HepG2 (cell line): ENCODE measurements around the gene ZCCHC8. TPM values are rescaled to one million over a fixed set of nuclear protein-coding genes. Genes with fewer than 3 reads are reported as not detected.
"Not testable (repeated sequence)": the region's sequence is repeated elsewhere in the genome, so short reads cannot be mapped to it uniquely, and the experiment has no call there.

Source experiments
- ATAC-seq: fragments of 200-7000 bp; cut with Tn5 transposase; 3 replicates; pipeline ENCODE4 v1.9.1; 2020; ENCODE audit warnings: mild to moderate bottlenecking, moderate library complexity
- BruUV-seq: library from RNA; stranded (reverse); fragments of 400-500 nt; replicated peaks from 2 replicates; lab custom pipeline; 2021; lab: Mats Ljungman, UMichigan
- CTCF ChIA-PET: fragments of 300-600 bp; formaldehyde crosslinking; extraction: SDS; loops from one replicate; lab custom pipeline; 2021; ENCODE audit warnings: low total read pairs, inconsistent platforms, low intra/inter-chr PET ratio; lab: Yijun Ruan, JAX
- POLR2A ChIA-PET: fragments of 350-600 bp; sonication (Branson Sonifier 250); formaldehyde crosslinking; loops from one replicate; lab custom pipeline; 2020; ENCODE audit warnings: antibody characterized with exemption, inconsistent platforms; lab: Yijun Ruan, JAX
- DNase-seq: peaks from one replicate; pipeline ENCODE4 v3.0.0-alpha.2; 2015; ENCODE audit warnings: low spot score
- FAIRE-seq: peaks from 3 replicates; lab custom pipeline; 2011; peaks lifted over from hg19 to GRCh38; lab: Jason Lieb, UNC
- H2AFZ ChIP-seq: one replicate; pipeline ENCODE4 v1.6.1; 2011; ENCODE audit warnings: low read length, inconsistent platforms
- H3K27ac ChIP-seq: fragments of 300-600 bp; 3 replicates; pipeline ENCODE4 v1.8.0; 2011; ENCODE audit warnings: mixed run types, mild to moderate bottlenecking, mixed read lengths, low read length, inconsistent platforms; ENCODE audit not compliant: insufficient read depth; ENCODE audit errors: extremely low read length
- H3K27me3 ChIP-seq, 2 experiments: fragments of 200-600 bp in 1 of 2; 2 replicates in 1 of 2; 3 replicates in 1 of 2; pipeline versions ENCODE4 v1.6.0 to v1.8.0; 2011; ENCODE audit warnings: low read length in 2 of 2, mild to moderate bottlenecking in 2 of 2, moderate library complexity in 2 of 2, inconsistent platforms in 1 of 2; ENCODE audit not compliant: insufficient read depth in 2 of 2, control insufficient read depth in 1 of 2
- H3K36me3 ChIP-seq, 2 experiments: fragments of 200-600 bp in 1 of 2; replicated peaks in 1 of 2; 2 replicates in 1 of 2; 3 replicates in 1 of 2; pipeline versions ENCODE4 v1.5.1 to v1.8.0; 2011; ENCODE audit warnings: low read length in 2 of 2, inconsistent platforms in 1 of 2; ENCODE audit not compliant: insufficient read depth in 2 of 2, control insufficient read depth in 1 of 2
- H3K4me1 ChIP-seq: 2 replicates; pipeline ENCODE4 v1.5.1; 2012; ENCODE audit warnings: low read length, inconsistent platforms; ENCODE audit not compliant: insufficient read depth
- H3K4me2 ChIP-seq: 2 replicates; pipeline ENCODE4 v1.6.0; 2011; ENCODE audit warnings: low read depth, low read length, inconsistent platforms
- H3K4me3 ChIP-seq, 3 experiments: fragments of 200-600 bp in 1 of 3; sonication (generic), shearing (Covaris generic) in 1 of 3; replicated peaks in 1 of 3; 2 replicates each; pipeline ENCODE4 v1.5.1; 2011 to 2016; ENCODE audit warnings: low read length in 3 of 3, inconsistent platforms in 2 of 3, low read depth in 2 of 3, mild to moderate bottlenecking in 2 of 3, control low read depth in 1 of 3, mixed read lengths in 1 of 3; ENCODE audit not compliant: insufficient read depth in 1 of 3
- H3K79me2 ChIP-seq: one replicate; pipeline ENCODE4 v1.6.1; 2011; ENCODE audit warnings: low read length, inconsistent platforms; ENCODE audit not compliant: insufficient read depth
- H3K9ac ChIP-seq: 2 replicates; pipeline ENCODE4 v1.6.0; 2011; ENCODE audit warnings: mild to moderate bottlenecking, low read depth, low read length, inconsistent platforms; ENCODE audit not compliant: insufficient read depth
- H3K9me3 ChIP-seq: 2 replicates; pipeline ENCODE4 v1.5.1; 2012; ENCODE audit warnings: mild to moderate bottlenecking, low read length
- H4K20me1 ChIP-seq: 2 replicates; pipeline ENCODE4 v1.6.0; 2011; ENCODE audit warnings: inconsistent platforms, mild to moderate bottlenecking, low read length, moderate library complexity; ENCODE audit not compliant: insufficient read depth
- KDM5A ChIP-seq: fragments of 200-600 bp; sonication (generic); IDR thresholded peaks from 2 replicates; pipeline ENCODE4 v1.7.0; 2018; ENCODE audit warnings: antibody characterized with exemption, mild to moderate bottlenecking, low read length, borderline replicate concordance
- MIER2 ChIP-seq: IDR thresholded peaks from 2 replicates; pipeline ENCODE4 v1.6.1; 2016; ENCODE audit warnings: missing biosample characterization, missing genetic modification reagents
- MTA1 ChIP-seq: sonication (generic); formaldehyde crosslinking; IDR thresholded peaks from 2 replicates; pipeline ENCODE4 v1.4.0; 2020; ENCODE audit warnings: missing genetic modification reagents, mild to moderate bottlenecking, borderline replicate concordance
- POGZ ChIP-seq: sonication (generic); formaldehyde crosslinking; IDR thresholded peaks from 2 replicates; pipeline ENCODE4 v1.4.0; 2020; ENCODE audit warnings: mild to moderate bottlenecking, missing genetic modification reagents
- SMC3 ChIP-seq: IDR thresholded peaks from 2 replicates; pipeline ENCODE4 v1.6.1; 2011; ENCODE audit warnings: low read length, improper control_type of control experiment
- ZFYVE20 ChIP-seq: sonication (generic); formaldehyde crosslinking; IDR thresholded peaks from 2 replicates; pipeline ENCODE4 v1.8.0; 2023; ENCODE audit warnings: low read depth, mild to moderate bottlenecking, moderate library complexity, missing genetic modification reagents, borderline replicate concordance
- ZMYM3 ChIP-seq: sonication (generic); formaldehyde crosslinking; IDR thresholded peaks from 2 replicates; pipeline ENCODE4 v1.5.1; 2020; ENCODE audit warnings: mild to moderate bottlenecking, missing genetic modification reagents
- ZNF121 ChIP-seq: sonication (generic); formaldehyde crosslinking; IDR thresholded peaks from 2 replicates; pipeline ENCODE4 v1.5.0; 2020; ENCODE audit warnings: mild to moderate bottlenecking, missing genetic modification reagents
- ZSCAN30 ChIP-seq: sonication (generic); formaldehyde crosslinking; IDR thresholded peaks from 2 replicates; pipeline ENCODE4 v1.5.0; 2020; ENCODE audit warnings: mild to moderate bottlenecking, missing genetic modification reagents
- WGBS: methylation state at CpG from one replicate; pipeline ENCODE4 v1.1.6; 2017; ENCODE audit warnings: low lambda C conversion rate; 5-methylcytosine and 5-hydroxymethylcytosine counted together
- in situ Hi-C: cut with HindIII; loops from 2 replicates; pipeline ENCODE4 v1.10.0; 2017; ENCODE audit warnings: low pct_unique_long_range_greater_than_20kb; ENCODE audit not compliant: extremely low pct_ligation_motif_present
- intact Hi-C: fragments of 100-400 bp; cut with micrococcal nuclease; formaldehyde crosslinking; loops from one replicate; pipeline ENCODE4 v1.10.0; 2022; ENCODE audit not compliant: unreplicated experiment
- polyA plus RNA-seq, 8 experiments: library from polyadenylated mRNA; depleted of rRNA in 3 of 8; stranded (reverse) in 7 of 8; unstranded in 1 of 8; fragments of >200 nt; fragmentation: Illumina TruSeq in 4 of 8; extraction: Trizol in 4 of 8; gene quantifications; 2 replicates each; pipeline versions ENCODE4 v1.2.1 to v1.2.3, GENCODE V29; 2011 to 2016; ENCODE audit warnings: low read depth in 4 of 8, missing spikeins in 1 of 8, mixed read lengths in 1 of 8; ENCODE audit not compliant: insufficient read depth in 1 of 8
- total RNA-seq, 5 experiments: library from RNA; depleted of rRNA; stranded (reverse); fragments of >200 nt; fragmentation: Illumina TruSeq; extraction: Trizol; gene quantifications; 2 replicates each; pipeline ENCODE4 v1.2.3, GENCODE V29; 2016; ENCODE audit warnings: low read depth in 1 of 5
- TF ChIP-seq, protein P1 (sequence below): sonication (generic); formaldehyde crosslinking; IDR thresholded peaks from 2 replicates; pipeline ENCODE4 v1.5.0; 2020; ENCODE audit warnings: mild to moderate bottlenecking, missing genetic modification reagents
- TF ChIP-seq, protein P2 (sequence below): sonication (generic); formaldehyde crosslinking; IDR thresholded peaks from 2 replicates; pipeline ENCODE4 v1.4.0; 2020; ENCODE audit warnings: missing genetic modification reagents

The ZCCHC8 gene
- total and polyA plus RNA-seq, 2 of the 13 experiments (the other 11 are each of a cell fraction or from before 2014, with no cell fraction given) = 18.6 to 20.9 TPM

DNA sequence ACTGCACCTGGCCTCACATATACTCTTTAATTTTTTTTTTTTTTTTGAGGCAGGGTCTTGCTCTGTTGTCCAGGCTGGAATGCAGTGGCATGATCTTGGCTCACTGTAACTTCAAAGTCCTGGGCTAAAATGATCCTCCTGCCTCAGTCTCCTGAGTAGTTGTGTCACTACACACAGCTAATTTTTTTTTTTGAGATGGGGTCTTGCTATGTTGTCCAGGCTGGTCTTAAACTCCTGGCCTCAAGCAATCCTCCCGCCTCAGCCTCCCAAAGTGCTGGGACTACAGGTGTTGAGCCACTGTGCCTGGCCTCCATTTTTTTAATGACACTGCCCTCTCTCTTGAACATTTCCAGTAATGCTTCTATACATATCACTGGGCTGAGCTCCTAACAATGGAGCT lies 16.3 kb downstream of the ZCCHC8 start:
- WGBS = 100% methylated on average over 1 of the region's 1 CpG
- TF ChIP-seq ZNF121 (CRISPR knock-in tag) = peak; percentile 86
- FAIRE-seq, H2AFZ ChIP-seq, intact Hi-C loops, DNase-seq, in situ Hi-C loops, H4K20me1 ChIP-seq, H3K4me3 ChIP-seq, H3K9me3 ChIP-seq, ATAC-seq, H3K79me2 ChIP-seq, H3K4me2 ChIP-seq, H3K9ac ChIP-seq, CTCF ChIA-PET, H3K27ac ChIP-seq, BruUV-seq, H3K27me3 ChIP-seq: not testable (repeated sequence)
- POLR2A ChIA-PET = interaction anchor here (1.2 to 1.3 kb wide), 2 partner anchors 16 to 85 kb away, joined by 3 to 4 read pairs; partner anchors contain the start of gene ZCCHC8
- Histone ChIP-seq H3K36me3 (peaks cover 9 to 58% of the 10 kb centered on the region in 2 experiments), H3K4me1 (peaks cover 51% of the 10 kb centered on the region)

GRCh38 chr12:122483969-122484368 lies 16.8 kb downstream of the ZCCHC8 start:
- Histone ChIP-seq H3K27me3 (no peaks in the 10 kb centered on the region), H4K20me1 (no peaks in the 10 kb centered on the region), H3K79me2 (peaks cover 2% of the 10 kb centered on the region), H2AFZ (no peak overlapping the region), H3K4me3 (no peak overlapping the region), H3K27ac (no peak overlapping the region), H3K9ac (no peak overlapping the region), H3K4me2 (no peak overlapping the region), H3K36me3 (peaks cover 9 to 61% of the 10 kb centered on the region in 2 experiments), H3K9me3 (no peaks in the 10 kb centered on the region), H3K4me1 (peaks cover 47% of the 10 kb centered on the region)
- in situ Hi-C loops = no loop called here
- intact Hi-C loops = no loop called here
- BruUV-seq = no TSS peak
- POLR2A ChIA-PET = interaction anchor here (1.2 to 1.3 kb wide), 2 partner anchors 17 to 84 kb away, joined by 3 to 4 read pairs; partner anchors contain the start of gene ZCCHC8
- CTCF ChIA-PET = no interaction called here
- FAIRE-seq (no peak), DNase-seq (no peak), ATAC-seq (no peak)
- 80% methylated on average over 5 of the region's 5 CpGs for WGBS
- TF ChIP-seq MTA1 (CRISPR knock-in tag) = no peak
- TF ChIP-seq ZSCAN30 (CRISPR knock-in tag) = no peak
- TF ChIP-seq ZMYM3 (CRISPR knock-in tag) = peak; percentile 46; the same call in 1 of the 2 replicates
- TF ChIP-seq, protein P1, sequence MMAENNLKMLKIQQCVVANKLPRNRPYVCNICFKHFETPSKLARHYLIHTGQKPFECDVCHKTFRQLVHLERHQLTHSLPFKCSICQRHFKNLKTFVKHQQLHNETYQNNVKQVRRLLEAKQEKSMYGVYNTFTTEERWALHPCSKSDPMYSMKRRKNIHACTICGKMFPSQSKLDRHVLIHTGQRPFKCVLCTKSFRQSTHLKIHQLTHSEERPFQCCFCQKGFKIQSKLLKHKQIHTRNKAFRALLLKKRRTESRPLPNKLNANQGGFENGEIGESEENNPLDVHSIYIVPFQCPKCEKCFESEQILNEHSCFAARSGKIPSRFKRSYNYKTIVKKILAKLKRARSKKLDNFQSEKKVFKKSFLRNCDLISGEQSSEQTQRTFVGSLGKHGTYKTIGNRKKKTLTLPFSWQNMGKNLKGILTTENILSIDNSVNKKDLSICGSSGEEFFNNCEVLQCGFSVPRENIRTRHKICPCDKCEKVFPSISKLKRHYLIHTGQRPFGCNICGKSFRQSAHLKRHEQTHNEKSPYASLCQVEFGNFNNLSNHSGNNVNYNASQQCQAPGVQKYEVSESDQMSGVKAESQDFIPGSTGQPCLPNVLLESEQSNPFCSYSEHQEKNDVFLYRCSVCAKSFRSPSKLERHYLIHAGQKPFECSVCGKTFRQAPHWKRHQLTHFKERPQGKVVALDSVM (CRISPR knock-in tag) = peak; percentile 99
- no peak for TF ChIP-seq SMC3
- no peak for TF ChIP-seq KDM5A
- TF ChIP-seq, protein P2, sequence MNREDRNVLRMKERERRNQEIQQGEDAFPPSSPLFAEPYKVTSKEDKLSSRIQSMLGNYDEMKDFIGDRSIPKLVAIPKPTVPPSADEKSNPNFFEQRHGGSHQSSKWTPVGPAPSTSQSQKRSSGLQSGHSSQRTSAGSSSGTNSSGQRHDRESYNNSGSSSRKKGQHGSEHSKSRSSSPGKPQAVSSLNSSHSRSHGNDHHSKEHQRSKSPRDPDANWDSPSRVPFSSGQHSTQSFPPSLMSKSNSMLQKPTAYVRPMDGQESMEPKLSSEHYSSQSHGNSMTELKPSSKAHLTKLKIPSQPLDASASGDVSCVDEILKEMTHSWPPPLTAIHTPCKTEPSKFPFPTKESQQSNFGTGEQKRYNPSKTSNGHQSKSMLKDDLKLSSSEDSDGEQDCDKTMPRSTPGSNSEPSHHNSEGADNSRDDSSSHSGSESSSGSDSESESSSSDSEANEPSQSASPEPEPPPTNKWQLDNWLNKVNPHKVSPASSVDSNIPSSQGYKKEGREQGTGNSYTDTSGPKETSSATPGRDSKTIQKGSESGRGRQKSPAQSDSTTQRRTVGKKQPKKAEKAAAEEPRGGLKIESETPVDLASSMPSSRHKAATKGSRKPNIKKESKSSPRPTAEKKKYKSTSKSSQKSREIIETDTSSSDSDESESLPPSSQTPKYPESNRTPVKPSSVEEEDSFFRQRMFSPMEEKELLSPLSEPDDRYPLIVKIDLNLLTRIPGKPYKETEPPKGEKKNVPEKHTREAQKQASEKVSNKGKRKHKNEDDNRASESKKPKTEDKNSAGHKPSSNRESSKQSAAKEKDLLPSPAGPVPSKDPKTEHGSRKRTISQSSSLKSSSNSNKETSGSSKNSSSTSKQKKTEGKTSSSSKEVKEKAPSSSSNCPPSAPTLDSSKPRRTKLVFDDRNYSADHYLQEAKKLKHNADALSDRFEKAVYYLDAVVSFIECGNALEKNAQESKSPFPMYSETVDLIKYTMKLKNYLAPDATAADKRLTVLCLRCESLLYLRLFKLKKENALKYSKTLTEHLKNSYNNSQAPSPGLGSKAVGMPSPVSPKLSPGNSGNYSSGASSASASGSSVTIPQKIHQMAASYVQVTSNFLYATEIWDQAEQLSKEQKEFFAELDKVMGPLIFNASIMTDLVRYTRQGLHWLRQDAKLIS (CRISPR knock-in tag) = no peak
- TF ChIP-seq POGZ (CRISPR knock-in tag) = 0 out of 2 replicates have a peak, but pooled peaks have one; percentile 26
- no peak for TF ChIP-seq ZFYVE20
- TF ChIP-seq MIER2 (CRISPR knock-in tag) = no peak
